Small intestine (tissue), 7 donors: ENCODE results near the gene CLECL1. TPM values are rescaled to one million over a fixed set of nuclear protein-coding genes. Genes with fewer than 3 reads are reported as not detected.
"Not testable (repeated sequence)": the region's sequence is repeated elsewhere in the genome, so short reads cannot be mapped to it uniquely, and the experiment has no call there.

Experiments used
- DNase-seq, 2 donors: peaks; one replicate each; pipeline versions ENCODE4 v3.0.0 to v3.0.0-alpha.2; 2013
- FAIRE-seq: peaks from 2 replicates; lab custom pipeline; 2012; peaks lifted over from hg19 to GRCh38; lab: Jason Lieb, UNC
- H3K27ac ChIP-seq, 3 donors: one replicate each; pipeline ENCODE4 v1.5.1; 2013; ENCODE audit warnings: low read length in 2 of 3, mild to moderate bottlenecking in 2 of 3, control low read depth in 1 of 3, inconsistent platforms in 1 of 3, low read depth in 1 of 3, moderate library complexity in 1 of 3
- H3K27me3 ChIP-seq, 3 donors: one replicate each; pipeline ENCODE4 v1.6.1; 2013; ENCODE audit warnings: low read length in 3 of 3, inconsistent platforms in 1 of 3; ENCODE audit not compliant: control insufficient read depth in 3 of 3, insufficient read depth in 3 of 3
- H3K36me3 ChIP-seq, 3 donors: one replicate each; pipeline ENCODE4 v1.6.1; 2013; ENCODE audit warnings: low read length in 3 of 3, inconsistent platforms in 1 of 3, low read depth in 1 of 3, mild to moderate bottlenecking in 1 of 3, moderate library complexity in 1 of 3; ENCODE audit not compliant: control insufficient read depth in 3 of 3, insufficient read depth in 2 of 3
- H3K4me1 ChIP-seq, 3 donors: one replicate each; pipeline ENCODE4 v1.6.1; 2013; ENCODE audit warnings: low read length in 2 of 3, inconsistent platforms in 1 of 3, low read depth in 1 of 3, mild to moderate bottlenecking in 1 of 3, moderate library complexity in 1 of 3; ENCODE audit not compliant: control insufficient read depth in 3 of 3, insufficient read depth in 2 of 3
- H3K4me3 ChIP-seq, 3 donors: one replicate each; pipeline ENCODE4 v1.5.1; 2013; ENCODE audit warnings: low read length in 3 of 3, control low read depth in 1 of 3, inconsistent platforms in 1 of 3, low read depth in 1 of 3, mild to moderate bottlenecking in 1 of 3, moderate library complexity in 1 of 3
- H3K9me3 ChIP-seq, 2 donors: one replicate each; pipeline ENCODE4 v1.6.1; 2013; ENCODE audit warnings: low read depth in 1 of 2, low read length in 1 of 2; ENCODE audit not compliant: control insufficient read depth in 2 of 2, insufficient read depth in 1 of 2
- WGBS, 3 donors: extraction: QIAGEN DNeasy Blood & Tissue Kit; methylation state at CpG; one replicate each; pipeline ENCODE4 v1.1.7; 2013; 5-methylcytosine and 5-hydroxymethylcytosine counted together
- polyA plus RNA-seq, 4 donors: library from polyadenylated mRNA; stranded (reverse) in 3 of 4; unstranded in 1 of 4; fragments of 200-250 nt in 3 of 4; fragments of 120-200 nt in 1 of 4; gene quantifications; one replicate each; pipeline versions ENCODE4 v1.2.1 to v1.2.3, GENCODE V29; 2013
- donor health status: healthy with polysubstance abuse.
- donor health status: control.
- donor health status: control.
- donor health status: Bipolar disorder and iron deficiency.
- donor health status: healthy.

The CLECL1 gene
- polyA plus RNA-seq, 4 donors, result 0.58 to 2.4 (median 0.92) TPM; not detected in 1

DNA sequence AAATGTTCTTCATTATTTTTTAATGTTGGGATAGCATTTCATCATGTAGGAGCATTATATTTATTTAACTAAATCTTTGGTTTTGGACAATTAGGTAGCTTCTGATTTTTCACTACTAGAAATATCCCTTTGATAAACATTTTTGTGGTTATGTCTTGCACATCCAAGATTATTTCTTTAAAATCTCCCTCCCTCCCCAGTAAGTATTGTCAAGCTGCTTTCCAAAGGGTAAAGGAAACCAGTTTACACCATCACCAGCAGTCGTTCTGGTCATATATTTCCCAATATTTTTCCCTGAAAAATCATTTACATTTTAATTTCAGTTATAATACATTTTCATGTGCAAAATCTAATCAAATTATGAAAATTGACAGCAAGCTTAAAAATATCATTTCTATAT lies 16.7 kb upstream of the CLECL1 start:
- no peak for FAIRE-seq
- Histone ChIP-seq H3K27ac (no peak overlapping the region), H3K9me3 (no peaks in the 10 kb centered on the region), H3K4me1 (no peaks in the 10 kb centered on the region), H3K4me3 (no peak overlapping the region), H3K36me3 (no peaks in the 10 kb centered on the region), H3K27me3 (peaks cover 0 to 3% (median 0%) of the 10 kb centered on the region in 3 donors)
- WGBS, 3 donors, result 0 to 67% (median 24%) methylated on average over 1 of the region's 1 CpG
- no peak for DNase-seq

DNA sequence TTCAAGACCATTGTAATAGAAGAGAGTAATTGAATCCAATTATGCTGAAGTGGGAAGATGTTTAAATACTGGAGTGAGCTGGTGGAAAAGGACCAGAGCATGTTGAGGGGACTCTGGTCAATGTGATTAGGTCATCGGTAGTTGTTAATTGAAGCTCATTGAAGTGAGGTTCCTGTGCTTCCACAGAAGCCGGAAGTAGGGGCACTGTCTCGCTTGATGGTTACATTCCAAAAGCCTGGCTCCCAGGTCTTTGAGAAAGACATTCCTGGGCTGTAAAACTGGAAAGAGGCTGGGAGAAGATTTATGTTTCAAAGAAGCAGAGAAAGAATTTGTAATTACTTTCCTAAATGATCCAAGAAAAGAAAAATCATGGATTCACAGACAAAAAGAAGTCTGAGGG lies 12.3 kb upstream of the CLECL1 start:
- FAIRE-seq (no peak), DNase-seq (no peak)
- H3K4me3 ChIP-seq, result no peak overlapping the region
- H3K9me3 ChIP-seq, result no peaks in the 10 kb centered on the region
- no peak overlapping the region for H3K27ac ChIP-seq
- no peaks in the 10 kb centered on the region for H3K4me1 ChIP-seq
- WGBS, 3 donors, result 73 to 84% (median 80%) methylated on average over 3 of the region's 3 CpGs
- H3K27me3 ChIP-seq, result peaks cover 0 to 3% (median 0%) of the 10 kb centered on the region in 3 donors
- H3K36me3 ChIP-seq, result no peaks in the 10 kb centered on the region

DNA sequence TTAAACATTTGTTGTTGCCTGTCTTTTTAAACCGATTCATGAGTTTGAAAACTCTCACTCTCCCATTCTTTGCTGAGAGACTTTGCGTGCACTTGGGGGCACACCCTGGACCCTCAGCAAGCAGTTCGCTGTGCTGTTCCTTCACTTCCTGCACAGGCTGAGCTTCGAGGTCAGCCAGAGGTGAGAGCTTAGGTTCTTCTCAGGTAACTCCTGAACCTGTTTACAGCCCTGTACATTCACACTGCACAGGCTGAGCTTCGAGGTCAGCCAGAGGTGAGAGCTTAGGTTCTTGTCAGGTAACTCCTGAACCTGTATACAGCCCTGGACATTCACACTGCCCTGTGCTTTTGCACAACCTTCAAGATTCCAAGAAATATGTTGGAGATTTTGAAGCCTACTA lies 9.8 kb upstream of the CLECL1 start:
- WGBS, 3 donors, result 32 to 41% (median 34%) methylated on average over 5 of the region's 5 CpGs
- H3K4me1 ChIP-seq, result no peaks in the 10 kb centered on the region

GRCh38 chr12:9741726-9742125 lies 8.8 kb upstream of the CLECL1 start:
- WGBS, 3 donors, result 61 to 80% (median 63%) methylated on average over 4 of the region's 4 CpGs
- no peaks in the 10 kb centered on the region for H3K4me1 ChIP-seq
- H3K27me3 ChIP-seq, result no peaks in the 10 kb centered on the region
- no peaks in the 10 kb centered on the region for H3K36me3 ChIP-seq
- H3K9me3 ChIP-seq, result no peaks in the 10 kb centered on the region
- FAIRE-seq (no peak), DNase-seq (peak in 1 of 2 donors; percentile 65)
- H3K27ac ChIP-seq, result no peak overlapping the region
- no peak overlapping the region for H3K4me3 ChIP-seq

More for the DNA sequence above, 9.8 kb upstream of the CLECL1 start:
- FAIRE-seq (no peak), DNase-seq (peak in 1 of 2 donors; percentile 43)
- peak overlapping the region in 2 of 3 donors; percentile 44 to 79 for H3K27ac ChIP-seq
- H3K4me3 ChIP-seq, result no peak overlapping the region
- no peaks in the 10 kb centered on the region for H3K9me3 ChIP-seq
- H3K36me3 ChIP-seq, result no peaks in the 10 kb centered on the region
- no peaks in the 10 kb centered on the region for H3K27me3 ChIP-seq

DNA sequence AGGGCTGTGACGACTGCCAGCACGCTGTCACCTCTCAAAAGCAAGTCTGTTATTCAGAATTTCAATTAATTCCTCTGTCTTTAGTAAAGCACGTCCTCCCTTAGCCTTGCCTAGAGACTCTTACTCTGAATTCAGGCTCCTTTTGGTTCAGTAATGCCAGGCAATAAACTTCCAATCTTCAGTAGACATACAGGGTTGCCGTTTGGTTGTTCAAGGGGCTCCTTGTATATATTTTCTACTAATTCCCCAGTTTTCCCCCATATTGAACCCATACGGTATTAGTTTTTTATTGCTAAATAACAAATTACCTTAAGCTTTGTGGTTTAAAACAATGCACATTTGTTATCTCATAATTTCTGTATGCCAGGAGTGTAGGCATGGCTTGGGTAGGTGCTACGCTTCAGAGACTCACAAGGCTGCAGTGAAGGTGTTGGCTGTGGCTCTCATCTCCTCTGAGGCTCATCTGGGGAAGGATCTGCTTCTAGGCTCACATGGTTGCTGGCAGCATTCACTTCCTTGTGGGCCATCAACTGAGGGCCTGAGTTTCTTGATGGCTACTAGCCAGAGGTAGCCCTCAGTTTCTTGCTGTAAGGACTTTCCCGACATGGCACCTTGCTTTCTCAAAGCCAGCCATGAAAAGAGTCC lies 7.3 kb upstream of the CLECL1 start:
- Histone ChIP-seq H3K4me3 (peak overlapping the region in 1 of 3 donors; percentile 30), H3K4me1 (no peaks in the 10 kb centered on the region), H3K36me3 (no peaks in the 10 kb centered on the region), H3K9me3 (no peaks in the 10 kb centered on the region), H3K27me3 (no peaks in the 10 kb centered on the region), H3K27ac (peak overlapping the region in 2 of 3 donors; percentile 41 to 63)
- WGBS, 3 donors, result 64 to 76% (median 71%) methylated on average over 7 of the region's 7 CpGs
- FAIRE-seq, result no peak
- DNase-seq, result no peak

GRCh38 chr12:9739404-9740105 lies 6.7 kb upstream of the CLECL1 start:
- H3K27ac ChIP-seq, result peak overlapping the region in 2 of 3 donors; percentile 41 to 54
- H3K4me1 ChIP-seq, DNase-seq, H3K9me3 ChIP-seq, FAIRE-seq, H3K36me3 ChIP-seq, H3K27me3 ChIP-seq: not testable (repeated sequence)
- peak overlapping the region in 1 of 3 donors; percentile 30 for H3K4me3 ChIP-seq
- 70 to 78% (median 72%) methylated on average over 40 to 54 of the region's 54 CpGs for WGBS, 3 donors

DNA sequence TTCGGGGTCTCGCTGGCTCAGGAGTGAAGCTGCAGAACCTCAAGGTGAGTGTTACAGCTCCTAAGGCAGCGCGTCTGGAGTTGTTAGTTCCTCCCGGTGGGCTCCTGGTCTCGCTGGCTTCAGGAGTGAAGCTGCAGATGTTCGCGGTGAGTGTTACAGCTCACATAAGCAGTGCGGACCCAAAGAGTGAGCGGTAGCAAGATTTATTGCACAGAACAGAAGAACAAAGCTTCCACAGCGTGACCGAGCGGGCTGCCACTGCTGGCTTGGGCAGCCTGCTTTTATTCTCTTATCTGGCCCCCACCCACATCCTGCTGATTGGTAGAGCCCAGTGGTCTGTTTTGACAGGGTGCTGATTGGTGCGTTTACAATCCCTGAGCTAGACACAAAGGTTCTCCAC lies 6.0 kb upstream of the CLECL1 start:
- H3K4me3 ChIP-seq, DNase-seq, H3K4me1 ChIP-seq, FAIRE-seq, H3K27ac ChIP-seq, H3K27me3 ChIP-seq, H3K9me3 ChIP-seq, H3K36me3 ChIP-seq: not testable (repeated sequence)
- 86 to 92% (median 90%) methylated on average over 14 of the region's 14 CpGs for WGBS, 3 donors

DNA sequence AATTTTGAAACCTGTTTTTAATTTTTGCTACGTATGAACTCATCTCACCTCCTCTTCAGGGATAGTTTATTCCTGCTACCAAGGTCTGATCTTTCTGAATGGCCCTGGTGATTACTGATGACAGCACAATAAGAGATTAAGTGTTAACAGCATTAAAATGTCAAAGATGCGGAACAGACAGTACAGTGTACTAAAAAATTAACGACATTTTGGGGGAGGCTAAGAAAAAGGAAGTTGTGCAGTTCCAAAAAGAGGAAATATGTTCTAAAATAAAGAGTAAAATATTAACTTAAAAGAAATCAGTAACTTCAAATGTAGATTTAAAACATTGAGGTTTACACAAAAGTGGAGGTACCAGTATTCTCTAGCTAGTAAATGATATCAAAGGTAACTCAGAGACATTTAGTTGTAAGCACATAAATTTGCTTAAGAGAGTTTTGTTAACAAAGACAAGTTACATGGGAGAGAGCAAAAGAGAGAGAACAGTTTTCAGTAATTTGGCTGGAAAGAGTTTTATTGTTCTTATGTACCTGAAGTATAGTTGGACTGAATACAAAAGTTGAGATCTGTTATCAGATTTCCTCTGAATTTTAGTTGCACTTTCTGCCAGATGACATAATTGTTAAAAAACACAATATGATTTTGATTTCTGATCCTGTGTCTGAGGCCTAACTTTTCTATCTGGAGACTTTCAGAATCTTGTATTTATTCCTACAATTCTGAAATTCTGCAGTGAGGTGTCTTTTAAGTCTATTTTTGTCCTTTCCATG lies 4.2 kb upstream of the CLECL1 start:
- no peaks in the 10 kb centered on the region for H3K27me3 ChIP-seq
- DNase-seq (no peak), FAIRE-seq (no peak)
- no peaks in the 10 kb centered on the region for H3K36me3 ChIP-seq
- H3K27ac ChIP-seq, result no peak overlapping the region
- H3K4me3 ChIP-seq, result no peak overlapping the region
- WGBS, 3 donors, result 55 to 68% (median 60%) methylated on average over 3 of the region's 3 CpGs
- no peaks in the 10 kb centered on the region for H3K9me3 ChIP-seq
- no peaks in the 10 kb centered on the region for H3K4me1 ChIP-seq
